ENCODE data around the gene STK32C.

Gene STK32C

GRCh38 chr10:132306864-132307751 is 642 bp downstream of the STK32C start (continued):
- no peak for TF ChIP-seq CSRNP3 (CRISPR knock-in tag; IDR thresholded peaks at IDR 0.05)
- no peak for TF ChIP-seq PPARA (CRISPR knock-in tag; IDR thresholded peaks at IDR 0.05; ENCODE audit: borderline replicate concordance)

- TF ChIP-seq ZFP3 (CRISPR knock-in tag; IDR thresholded peaks at IDR 0.05) = no peak
- no peak for TF ChIP-seq ISL1 (CRISPR knock-in tag; IDR thresholded peaks at IDR 0.05)
- TF ChIP-seq ZC3H10 (CRISPR knock-in tag; IDR thresholded peaks at IDR 0.05) = no peak
- no peak for TF ChIP-seq OSR1 (CRISPR knock-in tag; IDR thresholded peaks at IDR 0.05)
- TF ChIP-seq TOX (CRISPR knock-in tag; IDR thresholded peaks at IDR 0.05; ENCODE audit: borderline replicate concordance) = no peak
- no peak for TF ChIP-seq RARB (CRISPR knock-in tag; IDR thresholded peaks at IDR 0.05)
- TF ChIP-seq GLIS3 (CRISPR knock-in tag; IDR thresholded peaks at IDR 0.05) = no peak
- no peak for TF ChIP-seq ARNTL (CRISPR knock-in tag; IDR thresholded peaks at IDR 0.05; ENCODE audit: borderline replicate concordance, low read depth)
- TF ChIP-seq CSDC2 (CRISPR knock-in tag; IDR thresholded peaks at IDR 0.05) = no peak
- TF ChIP-seq, protein P1, sequence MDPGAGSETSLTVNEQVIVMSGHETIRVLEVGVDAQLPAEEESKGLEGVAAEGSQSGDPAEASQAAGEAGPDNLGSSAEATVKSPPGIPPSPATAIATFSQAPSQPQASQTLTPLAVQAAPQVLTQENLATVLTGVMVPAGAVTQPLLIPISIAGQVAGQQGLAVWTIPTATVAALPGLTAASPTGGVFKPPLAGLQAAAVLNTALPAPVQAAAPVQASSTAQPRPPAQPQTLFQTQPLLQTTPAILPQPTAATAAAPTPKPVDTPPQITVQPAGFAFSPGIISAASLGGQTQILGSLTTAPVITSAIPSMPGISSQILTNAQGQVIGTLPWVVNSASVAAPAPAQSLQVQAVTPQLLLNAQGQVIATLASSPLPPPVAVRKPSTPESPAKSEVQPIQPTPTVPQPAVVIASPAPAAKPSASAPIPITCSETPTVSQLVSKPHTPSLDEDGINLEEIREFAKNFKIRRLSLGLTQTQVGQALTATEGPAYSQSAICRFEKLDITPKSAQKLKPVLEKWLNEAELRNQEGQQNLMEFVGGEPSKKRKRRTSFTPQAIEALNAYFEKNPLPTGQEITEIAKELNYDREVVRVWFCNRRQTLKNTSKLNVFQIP (CRISPR knock-in tag; IDR thresholded peaks at IDR 0.05; ENCODE audit: borderline replicate concordance, low read depth) = no peak
- TF ChIP-seq ZFP30 (CRISPR knock-in tag; IDR thresholded peaks at IDR 0.05) = no peak
- no peak for TF ChIP-seq SNAI2 (CRISPR knock-in tag; IDR thresholded peaks at IDR 0.05)
- TF ChIP-seq ZNF70 (CRISPR knock-in tag; IDR thresholded peaks at IDR 0.05) = no peak
- no peak for ATAC-seq
Measured at GRCh38 chr10:132306343-132306685, 1.4 kb downstream of the STK32C start.

- no peak for ATAC-seq
- TF ChIP-seq BACH2 (CRISPR knock-in tag; IDR thresholded peaks at IDR 0.05; ENCODE audit: borderline replicate concordance) = no peak
- no peak for TF ChIP-seq PPARA (CRISPR knock-in tag; IDR thresholded peaks at IDR 0.05; ENCODE audit: borderline replicate concordance)
- TF ChIP-seq, protein P2, sequence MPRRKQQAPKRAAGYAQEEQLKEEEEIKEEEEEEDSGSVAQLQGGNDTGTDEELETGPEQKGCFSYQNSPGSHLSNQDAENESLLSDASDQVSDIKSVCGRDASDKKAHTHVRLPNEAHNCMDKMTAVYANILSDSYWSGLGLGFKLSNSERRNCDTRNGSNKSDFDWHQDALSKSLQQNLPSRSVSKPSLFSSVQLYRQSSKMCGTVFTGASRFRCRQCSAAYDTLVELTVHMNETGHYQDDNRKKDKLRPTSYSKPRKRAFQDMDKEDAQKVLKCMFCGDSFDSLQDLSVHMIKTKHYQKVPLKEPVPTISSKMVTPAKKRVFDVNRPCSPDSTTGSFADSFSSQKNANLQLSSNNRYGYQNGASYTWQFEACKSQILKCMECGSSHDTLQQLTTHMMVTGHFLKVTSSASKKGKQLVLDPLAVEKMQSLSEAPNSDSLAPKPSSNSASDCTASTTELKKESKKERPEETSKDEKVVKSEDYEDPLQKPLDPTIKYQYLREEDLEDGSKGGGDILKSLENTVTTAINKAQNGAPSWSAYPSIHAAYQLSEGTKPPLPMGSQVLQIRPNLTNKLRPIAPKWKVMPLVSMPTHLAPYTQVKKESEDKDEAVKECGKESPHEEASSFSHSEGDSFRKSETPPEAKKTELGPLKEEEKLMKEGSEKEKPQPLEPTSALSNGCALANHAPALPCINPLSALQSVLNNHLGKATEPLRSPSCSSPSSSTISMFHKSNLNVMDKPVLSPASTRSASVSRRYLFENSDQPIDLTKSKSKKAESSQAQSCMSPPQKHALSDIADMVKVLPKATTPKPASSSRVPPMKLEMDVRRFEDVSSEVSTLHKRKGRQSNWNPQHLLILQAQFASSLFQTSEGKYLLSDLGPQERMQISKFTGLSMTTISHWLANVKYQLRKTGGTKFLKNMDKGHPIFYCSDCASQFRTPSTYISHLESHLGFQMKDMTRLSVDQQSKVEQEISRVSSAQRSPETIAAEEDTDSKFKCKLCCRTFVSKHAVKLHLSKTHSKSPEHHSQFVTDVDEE (CRISPR knock-in tag; IDR thresholded peaks at IDR 0.05) = no peak
- no peak for TF ChIP-seq ARNTL (CRISPR knock-in tag; IDR thresholded peaks at IDR 0.05; ENCODE audit: borderline replicate concordance, low read depth)
- no peak for TF ChIP-seq ISL1 (CRISPR knock-in tag; IDR thresholded peaks at IDR 0.05)
- TF ChIP-seq RARB (CRISPR knock-in tag; IDR thresholded peaks at IDR 0.05) = no peak
- no peak for TF ChIP-seq TCF4 (CRISPR knock-in tag; IDR thresholded peaks at IDR 0.05; ENCODE audit: borderline replicate concordance)
- TF ChIP-seq, protein P1 (CRISPR knock-in tag; IDR thresholded peaks at IDR 0.05; ENCODE audit: borderline replicate concordance, low read depth) = no peak
- no peak for TF ChIP-seq PATZ1 (CRISPR knock-in tag; IDR thresholded peaks at IDR 0.05; ENCODE audit: borderline replicate concordance)
- no peak for TF ChIP-seq ZNF8 (CRISPR knock-in tag; IDR thresholded peaks at IDR 0.05)
- TF ChIP-seq CSDC2 (CRISPR knock-in tag; IDR thresholded peaks at IDR 0.05) = no peak
- TF ChIP-seq ZFP3 (CRISPR knock-in tag; IDR thresholded peaks at IDR 0.05) = no peak
- TF ChIP-seq SNAI2 (CRISPR knock-in tag; IDR thresholded peaks at IDR 0.05) = no peak
- no peak for TF ChIP-seq ZC3H10 (CRISPR knock-in tag; IDR thresholded peaks at IDR 0.05)
- no peak for TF ChIP-seq CSRNP3 (CRISPR knock-in tag; IDR thresholded peaks at IDR 0.05)
- no peak for TF ChIP-seq TOX (CRISPR knock-in tag; IDR thresholded peaks at IDR 0.05; ENCODE audit: borderline replicate concordance)
Measured at GRCh38 chr10:132305654-132306342, 2.0 kb downstream of the STK32C start.

All from SK-N-SH treated with all-trans-retinoic acid at 6 μM for 48 hours (cell line).